Activated T-cell treated with anti-CD3 and anti-CD28 coated beads, Interleukin-2, amount 50 U/mL, for 1 hour (primary cell): ENCODE results near the gene RNF223.
A peak's percentile ranks its signal among the peaks of the same experiment; 100 is the strongest.
"Not testable (repeated sequence)": the region's sequence is repeated elsewhere in the genome, so short reads cannot be mapped to it uniquely, and the experiment has no call there.

ENCODE experiments used
- DNase-seq: peaks from one replicate; pipeline ENCODE4 v3.0.0-alpha.2; 2020

The RNF223 gene

GRCh38 chr1:1086911-1087341, 12.8 kb upstream of the RNF223 start:
- DNase-seq: peak; percentile 10

GRCh38 chr1:1085911-1086841, 12.1 kb upstream of the RNF223 start:
- peak; percentile 15 for DNase-seq

DNA sequence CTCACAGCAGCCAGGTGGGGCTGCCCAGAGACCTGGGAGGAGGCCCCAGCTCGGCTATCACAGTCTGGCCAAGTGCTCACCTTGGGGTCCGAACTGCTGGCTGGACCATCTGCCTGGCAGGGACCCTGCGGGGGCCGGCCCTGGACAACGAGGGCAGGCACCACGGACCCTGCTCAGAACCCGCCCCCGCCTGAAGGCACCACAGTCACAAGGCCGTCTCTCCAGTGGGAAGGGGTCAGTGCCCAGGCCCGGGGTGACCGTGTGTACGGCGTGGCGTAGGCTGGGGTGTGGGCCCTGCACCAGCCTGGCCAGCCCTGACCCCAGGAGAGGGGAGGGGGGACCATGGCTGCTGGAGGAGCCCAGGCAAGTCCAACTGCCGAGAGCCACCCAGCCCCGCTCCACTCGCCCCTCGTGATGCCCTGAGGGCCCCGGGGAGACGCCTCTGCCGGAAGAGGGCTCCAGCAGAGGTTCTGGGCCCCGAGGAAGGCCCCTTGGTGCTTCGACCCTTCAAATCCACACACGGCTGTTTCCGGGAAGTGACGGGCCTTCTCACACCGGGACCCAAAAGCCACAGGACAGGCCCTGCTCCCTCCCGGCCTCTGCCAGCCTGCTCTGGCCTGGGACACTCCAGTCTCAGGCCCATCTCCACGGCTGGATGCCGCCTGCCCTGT, 11.2 kb upstream of the RNF223 start:
- DNase-seq: peak; percentile 15

- peak; percentile 16 for DNase-seq
Measured at GRCh38 chr1:1084372-1085170, 10.5 kb upstream of the RNF223 start.

DNA sequence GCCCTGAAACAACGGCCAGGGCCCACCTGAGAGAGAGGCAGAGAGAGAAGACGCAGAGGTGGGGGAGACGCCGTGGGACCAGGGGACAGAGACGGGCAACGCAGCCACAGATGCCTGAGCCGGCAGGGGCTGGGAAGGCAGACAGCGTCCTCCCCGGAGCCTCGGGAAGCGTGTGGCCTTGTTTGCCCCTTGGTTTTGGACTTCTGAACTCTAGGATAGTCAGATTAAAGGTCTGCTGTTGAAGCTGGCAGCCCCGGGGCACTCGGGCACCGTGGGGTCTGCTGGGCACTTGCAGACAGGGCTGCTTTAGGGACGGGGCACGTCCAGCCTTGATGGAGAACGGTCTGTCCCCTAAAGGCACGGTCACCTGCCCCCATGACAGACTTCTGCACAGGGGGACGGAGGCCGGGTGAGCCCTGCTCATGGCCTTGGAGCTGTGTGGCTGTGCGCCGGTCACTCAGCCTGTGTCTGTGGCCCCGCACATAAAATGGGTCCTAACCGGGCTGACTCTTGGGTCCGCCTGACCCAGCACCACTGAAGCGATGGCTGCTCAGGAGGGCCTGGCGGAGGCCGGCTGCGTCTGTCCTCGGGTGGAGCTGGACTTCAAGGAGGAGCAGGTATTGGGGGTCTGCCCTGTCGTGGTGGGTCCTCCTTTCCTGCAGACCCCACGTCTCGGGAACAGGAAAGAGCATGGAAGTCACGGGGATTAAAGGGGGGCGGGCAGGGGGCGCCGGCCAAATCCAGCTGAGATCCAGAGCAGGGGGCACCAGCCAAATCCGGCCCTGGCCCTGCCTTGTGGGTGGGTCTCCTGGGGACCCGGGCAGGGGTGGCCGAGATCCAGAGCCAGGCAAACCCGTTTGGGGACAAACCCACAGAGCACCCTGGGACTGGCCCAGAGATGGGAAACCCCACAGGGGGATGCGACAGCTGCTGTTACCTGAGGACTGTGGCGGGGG, 9.6 kb upstream of the RNF223 start:
- peak; percentile 15 for DNase-seq

GRCh38 chr1:1082776-1083415, 8.8 kb upstream of the RNF223 start:
- DNase-seq: peak; percentile 11

DNA sequence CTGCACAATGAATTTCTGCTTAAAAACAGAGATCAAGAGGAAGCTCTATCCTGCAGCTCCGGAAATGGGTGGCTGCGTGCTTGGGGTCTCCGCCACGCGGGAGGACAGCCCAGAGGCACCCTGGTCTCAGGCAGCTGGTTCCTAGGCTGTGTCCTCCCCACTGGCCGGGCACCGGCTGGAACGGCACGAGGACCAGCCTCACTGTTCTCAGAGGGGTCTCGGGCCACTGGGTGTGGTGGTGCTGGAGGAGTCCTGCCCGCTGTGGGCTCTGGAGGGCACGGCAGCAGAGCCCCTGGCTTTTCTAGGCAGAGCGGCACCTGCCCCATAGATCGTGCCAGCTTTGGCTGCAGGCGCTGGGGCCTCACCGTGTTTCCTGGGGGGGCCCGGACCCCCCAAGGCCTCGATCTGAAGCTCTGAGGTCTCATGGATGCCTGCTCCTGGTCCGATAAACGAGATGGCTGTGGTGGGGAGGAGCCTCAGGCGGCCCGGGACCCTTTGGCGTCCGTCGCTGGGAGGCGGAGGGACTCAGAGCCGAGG, 8.2 kb upstream of the RNF223 start:
- DNase-seq: peak; percentile 13

DNA sequence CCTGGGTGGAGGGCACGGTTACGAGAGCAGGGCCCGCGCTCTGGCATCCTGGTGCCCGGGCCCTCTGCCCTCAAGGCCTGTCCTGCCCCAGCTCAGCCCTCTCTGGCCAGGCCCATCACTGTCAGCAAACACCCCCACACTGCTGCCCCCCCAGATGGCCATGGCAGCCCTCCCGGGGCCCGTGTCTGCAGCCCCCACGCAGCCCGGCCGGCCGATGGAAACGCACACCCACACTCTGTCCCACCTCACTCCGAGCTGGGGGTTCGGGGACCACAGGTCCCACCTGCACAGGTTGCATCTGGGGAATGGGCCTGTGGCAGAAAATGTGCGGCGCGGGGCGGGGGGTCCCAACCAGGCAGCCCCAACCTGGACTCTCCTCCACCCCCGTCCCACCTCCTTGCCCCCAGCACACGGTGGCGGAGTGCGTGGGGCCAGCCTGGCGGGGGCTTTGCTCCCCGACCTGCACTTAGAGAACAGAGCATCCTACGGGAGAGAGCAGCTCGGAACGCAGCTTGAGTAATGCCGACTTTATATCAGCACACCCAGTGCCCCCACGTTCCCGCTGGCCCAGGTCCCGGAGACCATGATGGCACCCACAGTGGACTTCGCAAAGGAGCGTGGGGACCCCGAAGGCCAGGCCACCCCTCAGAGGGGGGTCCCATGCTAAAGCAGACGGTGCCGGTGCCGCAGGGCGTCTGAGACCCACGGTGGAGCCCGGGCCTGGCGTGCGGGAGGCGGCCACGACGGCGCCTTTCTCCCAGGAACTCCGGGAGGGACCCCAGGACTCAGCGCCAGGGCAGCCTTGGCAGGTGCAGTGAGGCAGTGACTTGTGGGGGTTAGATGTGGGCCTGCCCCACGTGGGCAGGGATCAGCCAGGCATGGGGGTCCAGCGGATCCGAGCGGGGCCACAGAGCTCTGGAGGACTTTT, 7.5 kb upstream of the RNF223 start:
- peak; percentile 13 for DNase-seq

GRCh38 chr1:1080951-1081310, 6.8 kb upstream of the RNF223 start:
- no peak for DNase-seq

GRCh38 chr1:1080122-1080757, 6.1 kb upstream of the RNF223 start:
- no peak for DNase-seq

- DNase-seq: peak; percentile 52
Measured at GRCh38 chr1:1079408-1080121, 5.5 kb upstream of the RNF223 start.

GRCh38 chr1:1077396-1077795, 3.3 kb upstream of the RNF223 start:
- not testable (repeated sequence) for DNase-seq

GRCh38 chr1:1075148-1075935, 1.2 kb upstream of the RNF223 start:
- DNase-seq: no peak

GRCh38 chr1:1074631-1075147, 583 bp upstream of the RNF223 start:
- no peak for DNase-seq

DNA sequence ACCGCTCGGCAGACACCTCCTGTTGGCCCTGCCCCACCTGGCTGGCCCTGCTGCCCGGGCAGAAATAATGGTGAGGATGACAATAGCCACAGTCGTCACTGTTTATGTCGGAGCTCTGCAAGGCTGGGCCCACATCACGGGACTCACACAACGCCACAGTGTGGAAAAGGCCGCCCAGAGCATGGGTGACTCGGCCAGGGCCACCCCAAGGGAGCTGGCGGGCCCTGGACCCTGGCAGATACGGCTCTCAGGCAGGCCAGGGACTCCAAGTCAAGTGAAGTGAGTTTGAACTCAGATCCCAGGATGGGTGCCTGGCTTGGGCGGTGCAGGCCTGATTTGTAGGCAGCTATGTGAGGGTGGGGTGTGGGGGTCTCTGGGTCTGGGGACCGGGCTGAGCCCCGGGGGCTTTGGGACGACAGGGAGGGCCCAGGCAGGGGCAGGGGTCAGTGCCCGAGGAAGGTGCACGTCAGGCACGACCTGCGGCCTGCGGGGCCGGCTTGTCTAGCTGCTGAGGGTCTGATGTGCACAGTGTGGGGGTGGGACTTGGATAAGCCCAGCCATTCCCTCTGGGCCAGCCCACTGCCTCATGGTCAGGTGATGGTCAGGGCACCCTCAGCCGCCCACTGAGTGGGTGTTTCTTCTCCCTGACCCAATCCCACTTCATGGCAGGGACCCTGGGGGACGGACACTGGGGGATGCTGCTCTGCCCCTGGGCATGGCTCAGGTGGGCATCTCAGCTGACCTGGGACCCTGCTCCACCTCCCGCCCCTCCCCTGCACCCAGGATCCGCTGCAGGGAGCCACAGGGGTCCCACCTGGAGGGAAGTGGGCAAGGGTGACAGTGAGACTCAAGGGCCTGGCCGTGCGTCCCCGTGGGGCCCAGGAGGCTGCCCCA, 1.0 kb downstream of the RNF223 start:
- no peak for DNase-seq

DNA sequence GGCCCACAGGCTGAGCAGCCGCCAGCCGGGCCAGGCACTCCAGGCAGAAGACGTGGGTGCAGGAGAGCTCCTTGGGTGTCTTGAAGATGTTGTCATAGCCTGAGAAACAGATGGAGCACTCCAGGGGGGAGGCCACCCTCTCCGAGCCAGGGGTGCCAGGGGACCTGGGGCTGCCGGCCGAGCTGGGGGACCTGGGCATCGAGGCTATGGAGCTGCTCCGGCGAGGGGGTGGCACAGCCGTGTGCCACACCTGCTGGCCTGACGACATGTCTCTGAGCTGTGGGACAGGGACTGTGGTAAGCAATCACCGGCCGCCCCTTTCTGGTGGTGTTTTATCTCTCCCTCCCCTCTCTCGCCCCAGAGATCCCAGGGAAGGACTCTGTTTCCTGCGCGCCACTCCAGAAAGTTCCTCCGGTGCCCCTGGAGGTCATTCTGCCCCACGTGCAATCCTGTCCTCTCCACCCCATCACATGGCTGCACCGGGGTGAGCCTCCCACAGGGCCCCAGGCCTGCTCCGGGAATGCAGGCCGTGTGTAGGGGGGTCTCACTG, 1.7 kb downstream of the RNF223 start:
- DNase-seq: no peak
